Hepatocyte (in vitro differentiated cells): ENCODE measurements around the gene DISP1. TPM values are rescaled to one million over a fixed set of nuclear protein-coding genes. Genes with fewer than 3 reads are reported as not detected.

Experiments
- DNase-seq: peaks from one replicate; pipeline ENCODE4 v3.0.0-alpha.2; 2016; ENCODE audit warnings: low spot score
- H2AFZ ChIP-seq: fragments of 200-600 bp; sonication (generic); 2 replicates; pipeline ENCODE4 v1.6.0; 2016; ENCODE audit warnings: antibody characterized with exemption, mild to moderate bottlenecking
- H3K27ac ChIP-seq: fragments of 200-600 bp; sonication (generic); 2 replicates; pipeline ENCODE4 v1.5.1; 2016; ENCODE audit warnings: mild to moderate bottlenecking
- H3K27me3 ChIP-seq: fragments of 200-600 bp; sonication (generic); 2 replicates; pipeline ENCODE4 v1.6.1; 2016
- H3K36me3 ChIP-seq: fragments of 200-600 bp; sonication (generic); replicated peaks from 2 replicates; pipeline ENCODE4 v1.5.1; 2016; ENCODE audit warnings: low read depth; ENCODE audit not compliant: insufficient read depth
- H3K4me1 ChIP-seq: fragments of 200-600 bp; sonication (generic); 2 replicates; pipeline ENCODE4 v1.5.1; 2016; ENCODE audit warnings: mild to moderate bottlenecking, moderate library complexity; ENCODE audit not compliant: insufficient read depth
- H3K4me2 ChIP-seq: fragments of 200-600 bp; sonication (generic); 2 replicates; pipeline ENCODE4 v1.6.0; 2016
- H3K4me3 ChIP-seq: fragments of 200-600 bp; sonication (generic); 2 replicates; pipeline ENCODE4 v1.5.1; 2016; ENCODE audit warnings: mild to moderate bottlenecking
- H3K79me2 ChIP-seq: fragments of 200-600 bp; sonication (generic); 2 replicates; pipeline ENCODE4 v1.6.0; 2017; ENCODE audit warnings: mild to moderate bottlenecking
- H3K9me2 ChIP-seq: fragments of 200-600 bp; sonication (generic); replicated peaks from 2 replicates; pipeline ENCODE4 v1.6.0; 2017; ENCODE audit warnings: mild to moderate bottlenecking; ENCODE audit not compliant: insufficient read depth
- H3K9me3 ChIP-seq: fragments of 200-600 bp; sonication (generic); 2 replicates; pipeline ENCODE4 v1.5.1; 2016; ENCODE audit warnings: low read depth, mild to moderate bottlenecking
- H4K20me1 ChIP-seq: fragments of 200-600 bp; sonication (generic); 2 replicates; pipeline ENCODE4 v1.6.0; 2016; ENCODE audit warnings: mild to moderate bottlenecking; ENCODE audit not compliant: insufficient read depth, poor library complexity, severe bottlenecking
- EZH2 ChIP-seq: fragments of 200-600 bp; sonication (generic); IDR thresholded peaks from 2 replicates; pipeline ENCODE4 v1.6.1; 2016; ENCODE audit warnings: antibody characterized with exemption, mild to moderate bottlenecking, borderline replicate concordance
- EZH2phosphoT487 ChIP-seq: fragments of 200-600 bp; sonication (generic); IDR thresholded peaks from one replicate; pipeline ENCODE4 v1.6.1; 2018; ENCODE audit warnings: antibody characterized with exemption, mild to moderate bottlenecking, low read depth, moderate library complexity; ENCODE audit not compliant: unreplicated experiment, severe bottlenecking
- WGBS: methylation state at CpG from one replicate; pipeline ENCODE4 v1.1.6; 2016; ENCODE audit warnings: low lambda C conversion rate; ENCODE audit errors: missing lambda C conversion rate; 5-methylcytosine and 5-hydroxymethylcytosine counted together
- polyA plus RNA-seq: library from polyadenylated mRNA; unstranded; fragments of >200 nt; fragmentation: Nextera tagmentation; extraction: Ambion mirVana; gene quantifications from 2 replicates; pipeline ENCODE4 v1.2.1, GENCODE V29; 2016
- total RNA-seq: library from RNA; depleted of rRNA; stranded (reverse); fragments of >200 nt; gene quantifications from 2 replicates; pipeline ENCODE4 v1.2.3, GENCODE V29; 2014
- TF ChIP-seq, protein P1 (sequence below): fragments of 200-600 bp; sonication (generic); IDR thresholded peaks from 2 replicates; pipeline ENCODE4 v1.5.1; 2016; ENCODE audit warnings: antibody characterized with exemption, mild to moderate bottlenecking; ENCODE audit not compliant: poor library complexity

DISP1 gene
- total and polyA plus RNA-seq, 2 experiments from 2014 or later = 10.1 to 14.6 TPM

- no peak for DNase-seq
- H3K9me3 ChIP-seq = no peaks in the 10 kb centered on the region
- H3K9me2 ChIP-seq = no peaks in the 10 kb centered on the region
- H3K4me3 ChIP-seq = no peak overlapping the region
- H3K36me3 ChIP-seq = no peaks in the 10 kb centered on the region
- no peaks in the 10 kb centered on the region for H3K27me3 ChIP-seq
- H3K79me2 ChIP-seq = no peaks in the 10 kb centered on the region
- H3K4me1 ChIP-seq = peaks cover 8% of the 10 kb centered on the region
- no peak overlapping the region for H2AFZ ChIP-seq
- no peak overlapping the region for H3K4me2 ChIP-seq
- no peaks in the 10 kb centered on the region for H4K20me1 ChIP-seq
- TF ChIP-seq EZH2 = no peak
- WGBS = 71% methylated on average over 4 of the region's 4 CpGs
- no peak overlapping the region for H3K27ac ChIP-seq
These were observed 27.1 kb upstream of the DISP1 start for GRCh38 chr1:222787729-222788128.

DNA sequence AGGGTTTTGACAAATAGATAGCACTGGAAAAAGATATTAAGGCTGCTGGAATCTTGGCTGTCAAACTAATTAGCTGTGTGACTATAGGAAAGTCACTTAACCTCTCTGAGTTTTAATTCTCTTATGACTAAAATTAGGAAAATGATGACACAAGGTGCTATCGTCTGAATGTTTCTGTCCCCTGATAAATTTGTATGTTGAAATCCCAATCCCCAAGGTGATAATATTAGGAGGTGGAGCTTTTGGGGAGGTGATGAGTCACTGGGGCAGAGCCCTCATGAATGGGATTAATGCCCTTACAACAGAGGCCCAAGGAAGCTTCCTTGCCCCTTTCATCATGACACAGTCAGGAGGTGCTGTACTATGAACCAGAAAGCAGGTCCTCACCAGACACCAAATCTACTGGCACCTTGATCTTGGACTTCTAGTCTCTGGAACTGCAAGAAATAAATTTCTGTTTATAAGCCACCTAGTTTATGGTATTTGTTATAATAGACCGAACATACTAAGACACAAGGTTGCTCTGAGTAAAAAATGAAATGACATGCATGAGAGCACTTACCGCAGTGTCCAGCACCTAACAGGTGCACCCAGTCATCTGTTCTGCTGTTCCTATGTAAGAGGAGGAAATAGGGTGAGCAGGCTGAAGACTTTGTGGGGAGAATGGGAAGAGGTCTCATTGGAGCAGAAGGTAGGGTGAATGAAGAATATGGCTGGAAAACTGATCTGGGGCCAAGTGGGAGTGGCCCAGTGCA, 26.3 kb upstream of the DISP1 start:
- H3K4me2 ChIP-seq = no peak overlapping the region
- no peak for DNase-seq
- no peaks in the 10 kb centered on the region for H3K79me2 ChIP-seq
- no peak overlapping the region for H3K4me3 ChIP-seq
- WGBS = 91% methylated on average over 3 of the region's 3 CpGs
- H3K9me2 ChIP-seq = no peaks in the 10 kb centered on the region
- no peak for TF ChIP-seq EZH2phosphoT487
- no peaks in the 10 kb centered on the region for H4K20me1 ChIP-seq
- H3K36me3 ChIP-seq = no peaks in the 10 kb centered on the region
- H2AFZ ChIP-seq = no peak overlapping the region
- H3K27ac ChIP-seq = no peak overlapping the region
- no peaks in the 10 kb centered on the region for H3K9me3 ChIP-seq
- no peaks in the 10 kb centered on the region for H3K27me3 ChIP-seq
- peaks cover 8% of the 10 kb centered on the region for H3K4me1 ChIP-seq

DNA sequence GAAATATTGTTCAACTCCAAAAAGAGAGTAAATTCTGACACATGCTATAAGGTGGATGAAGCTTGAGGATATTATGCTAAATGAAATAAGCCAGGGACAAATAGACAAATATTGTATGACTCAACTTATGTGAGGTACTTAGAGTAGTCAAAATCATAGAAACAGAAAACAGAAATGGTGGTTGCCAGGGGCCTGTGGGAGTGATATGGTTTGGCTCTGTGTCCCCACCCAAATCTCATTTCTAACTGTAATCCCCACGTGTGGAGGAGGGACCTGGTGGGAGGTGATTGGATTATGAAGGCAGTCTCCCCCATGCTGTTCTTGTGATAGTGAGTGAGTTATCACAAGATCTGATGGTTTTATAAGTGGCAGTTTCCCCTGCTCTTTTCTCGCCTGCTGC, 24.7 kb upstream of the DISP1 start:
- H4K20me1 ChIP-seq = no peaks in the 10 kb centered on the region
- no peaks in the 10 kb centered on the region for H3K4me1 ChIP-seq
- no peak overlapping the region for H3K4me2 ChIP-seq
- H3K4me3 ChIP-seq = no peak overlapping the region
- H3K27ac ChIP-seq = no peak overlapping the region
- TF ChIP-seq EZH2phosphoT487 = no peak
- TF ChIP-seq, protein P1, sequence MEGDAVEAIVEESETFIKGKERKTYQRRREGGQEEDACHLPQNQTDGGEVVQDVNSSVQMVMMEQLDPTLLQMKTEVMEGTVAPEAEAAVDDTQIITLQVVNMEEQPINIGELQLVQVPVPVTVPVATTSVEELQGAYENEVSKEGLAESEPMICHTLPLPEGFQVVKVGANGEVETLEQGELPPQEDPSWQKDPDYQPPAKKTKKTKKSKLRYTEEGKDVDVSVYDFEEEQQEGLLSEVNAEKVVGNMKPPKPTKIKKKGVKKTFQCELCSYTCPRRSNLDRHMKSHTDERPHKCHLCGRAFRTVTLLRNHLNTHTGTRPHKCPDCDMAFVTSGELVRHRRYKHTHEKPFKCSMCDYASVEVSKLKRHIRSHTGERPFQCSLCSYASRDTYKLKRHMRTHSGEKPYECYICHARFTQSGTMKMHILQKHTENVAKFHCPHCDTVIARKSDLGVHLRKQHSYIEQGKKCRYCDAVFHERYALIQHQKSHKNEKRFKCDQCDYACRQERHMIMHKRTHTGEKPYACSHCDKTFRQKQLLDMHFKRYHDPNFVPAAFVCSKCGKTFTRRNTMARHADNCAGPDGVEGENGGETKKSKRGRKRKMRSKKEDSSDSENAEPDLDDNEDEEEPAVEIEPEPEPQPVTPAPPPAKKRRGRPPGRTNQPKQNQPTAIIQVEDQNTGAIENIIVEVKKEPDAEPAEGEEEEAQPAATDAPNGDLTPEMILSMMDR = no peak
- TF ChIP-seq EZH2 = no peak
- H3K9me2 ChIP-seq = no peaks in the 10 kb centered on the region
- H3K79me2 ChIP-seq = no peaks in the 10 kb centered on the region
- 82% methylated on average over 2 of the region's 2 CpGs for WGBS
- H2AFZ ChIP-seq = no peak overlapping the region
- H3K36me3 ChIP-seq = no peaks in the 10 kb centered on the region
- DNase-seq = no peak
- H3K9me3 ChIP-seq = no peaks in the 10 kb centered on the region
- no peaks in the 10 kb centered on the region for H3K27me3 ChIP-seq

DNA sequence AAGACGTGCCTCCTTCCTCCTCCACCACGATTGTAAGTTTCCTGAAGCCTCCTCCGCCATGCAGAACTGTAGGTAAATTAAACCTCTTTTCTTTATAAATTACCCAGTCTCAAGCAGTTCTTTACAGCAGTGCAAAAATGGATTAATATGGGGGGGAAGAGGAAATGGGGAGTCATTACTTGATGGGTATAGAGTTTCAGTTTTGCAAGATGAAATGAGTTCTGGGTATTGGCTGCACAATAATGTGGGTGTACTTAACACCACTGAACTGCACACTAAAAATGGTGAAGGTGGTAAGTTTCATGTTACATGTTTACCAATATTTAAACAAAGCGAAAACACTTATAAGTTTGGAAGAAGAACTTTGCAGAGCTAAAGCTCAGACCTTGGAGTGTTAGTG, 24.3 kb upstream of the DISP1 start:
- Histone ChIP-seq H4K20me1 (no peaks in the 10 kb centered on the region), H3K27ac (no peak overlapping the region), H3K4me1 (no peaks in the 10 kb centered on the region), H3K79me2 (no peaks in the 10 kb centered on the region), H3K9me3 (no peaks in the 10 kb centered on the region), H3K36me3 (no peaks in the 10 kb centered on the region), H2AFZ (no peak overlapping the region), H3K4me2 (no peak overlapping the region), H3K27me3 (no peaks in the 10 kb centered on the region), H3K4me3 (no peak overlapping the region), H3K9me2 (no peaks in the 10 kb centered on the region)
- DNase-seq = no peak
- 89% methylated on average over 4 of the region's 4 CpGs for WGBS
- TF ChIP-seq EZH2phosphoT487 (no peak), EZH2 (no peak)
- TF ChIP-seq, protein P1 = no peak
